Activated gamma-delta T cell (primary cell): ENCODE data around the gene NUTM2G.
"Not testable (repeated sequence)": the region's sequence is repeated elsewhere in the genome, so short reads cannot be mapped to it uniquely, and the experiment has no call there.

Source experiments
- DNase-seq: peaks from one replicate; lab custom pipeline; 2025; lab: John Stamatoyannopoulos, UW
- total RNA-seq, 2 donors: gene quantifications; one replicate each; lab custom pipeline; 2026; lab: John Stamatoyannopoulos, UW

The NUTM2G gene
- total RNA-seq = 0 reads per million in 2 donors

- DNase-seq = not testable (repeated sequence)
These were observed at the start of gene NUTM2G for GRCh38 chr9:96928543-96928942. NUTM2G (plus strand) TSS chr9:96928843; CDS start chr9:96929025, 182 bp downstream.

- no peak for DNase-seq
These were observed 44.7 kb upstream of the NUTM2G start for GRCh38 chr9:96883922-96884321.

- no peak for DNase-seq
These were observed 44.2 kb upstream of the NUTM2G start for GRCh38 chr9:96884443-96884842.

GRCh38 chr9:96885424-96885823, 43.2 kb upstream of the NUTM2G start:
- no peak for DNase-seq

GRCh38 chr9:96888591-96888990, 40.1 kb upstream of the NUTM2G start:
- no peak for DNase-seq

- DNase-seq = no peak
These were observed 36.5 kb upstream of the NUTM2G start for GRCh38 chr9:96892131-96892530.

- not testable (repeated sequence) for DNase-seq
These were observed 28.6 kb upstream of the NUTM2G start for GRCh38 chr9:96900010-96900409.

- DNase-seq = not testable (repeated sequence)
These were observed 23.5 kb upstream of the NUTM2G start for GRCh38 chr9:96904947-96905722.

GRCh38 chr9:96908479-96908878, 20.2 kb upstream of the NUTM2G start:
- not testable (repeated sequence) for DNase-seq

GRCh38 chr9:96915539-96915938, 13.1 kb upstream of the NUTM2G start:
- not testable (repeated sequence) for DNase-seq

GRCh38 chr9:96916531-96916930, 12.1 kb upstream of the NUTM2G start:
- not testable (repeated sequence) for DNase-seq

- DNase-seq = not testable (repeated sequence)
These were observed 10.1 kb upstream of the NUTM2G start for GRCh38 chr9:96918550-96918949.

- DNase-seq = not testable (repeated sequence)
These were observed 7.8 kb upstream of the NUTM2G start for GRCh38 chr9:96920803-96921202.

- not testable (repeated sequence) for DNase-seq
These were observed 3.1 kb upstream of the NUTM2G start for GRCh38 chr9:96925587-96925986.

- DNase-seq = not testable (repeated sequence)
These were observed 3.0 kb downstream of the NUTM2G start for GRCh38 chr9:96931665-96932064.

- not testable (repeated sequence) for DNase-seq
These were observed 5.5 kb downstream of the NUTM2G start for GRCh38 chr9:96934097-96934496.

- not testable (repeated sequence) for DNase-seq
These were observed 6.1 kb downstream of the NUTM2G start for GRCh38 chr9:96934706-96935105.

- not testable (repeated sequence) for DNase-seq
These were observed 6.8 kb downstream of the NUTM2G start for GRCh38 chr9:96935401-96935800.

GRCh38 chr9:96937442-96937841, 8.8 kb downstream of the NUTM2G start:
- DNase-seq = not testable (repeated sequence)

GRCh38 chr9:96938957-96939665, 10.5 kb downstream of the NUTM2G start:
- not testable (repeated sequence) for DNase-seq

GRCh38 chr9:96940982-96941381, 12.3 kb downstream of the NUTM2G start:
- DNase-seq = not testable (repeated sequence)

- not testable (repeated sequence) for DNase-seq
These were observed 13.0 kb downstream of the NUTM2G start for GRCh38 chr9:96941628-96942027.

GRCh38 chr9:96942181-96942580, 13.5 kb downstream of the NUTM2G start:
- DNase-seq = not testable (repeated sequence)
